ENCODE results near the gene NAP1L4. TPM values are rescaled to one million over a fixed set of nuclear protein-coding genes. Genes with fewer than 3 reads are reported as not detected.

Gene NAP1L4
- total and polyA plus RNA-seq, 2 of the 8 experiments (the other 6 are each of a cell fraction or from before 2014, with no cell fraction given) = 75.8 to 194 TPM

DNA sequence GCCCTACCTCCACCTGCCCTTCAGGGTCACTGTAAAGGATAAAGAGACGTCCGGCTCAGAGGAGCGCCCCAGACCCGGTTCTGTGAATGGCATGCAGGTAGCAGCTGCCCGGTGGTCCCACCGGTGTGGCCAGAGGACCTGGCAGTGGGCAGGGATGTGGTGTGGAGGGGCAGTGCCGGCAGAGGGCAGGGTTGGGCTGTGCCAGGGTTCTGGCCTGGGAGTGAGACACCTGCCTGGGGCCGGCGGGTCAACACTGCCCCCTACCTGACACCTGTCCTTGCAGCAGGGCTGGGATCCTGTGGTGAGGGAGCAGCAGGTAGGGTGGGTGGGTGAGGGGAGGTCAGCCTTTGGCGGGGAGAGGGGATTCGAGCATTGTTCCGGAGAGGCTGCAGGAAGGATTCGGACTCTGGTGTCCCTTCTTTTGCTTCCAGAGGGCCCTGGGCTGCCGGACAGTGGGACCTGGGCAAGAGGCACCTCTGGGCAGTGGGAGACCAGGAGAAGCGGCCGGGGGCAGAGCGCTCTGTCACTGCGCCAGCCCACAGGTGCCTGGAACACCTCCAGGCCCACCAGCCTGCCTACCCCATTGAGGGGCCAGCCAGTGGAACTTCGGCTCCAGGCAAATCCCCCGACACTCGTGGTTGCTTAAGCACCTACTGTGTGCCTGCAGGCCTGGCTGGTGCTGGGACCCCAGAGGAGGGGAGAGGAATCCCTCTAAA lies 61.3 kb downstream of the NAP1L4 start (continued):
- TF ChIP-seq, protein P1, sequence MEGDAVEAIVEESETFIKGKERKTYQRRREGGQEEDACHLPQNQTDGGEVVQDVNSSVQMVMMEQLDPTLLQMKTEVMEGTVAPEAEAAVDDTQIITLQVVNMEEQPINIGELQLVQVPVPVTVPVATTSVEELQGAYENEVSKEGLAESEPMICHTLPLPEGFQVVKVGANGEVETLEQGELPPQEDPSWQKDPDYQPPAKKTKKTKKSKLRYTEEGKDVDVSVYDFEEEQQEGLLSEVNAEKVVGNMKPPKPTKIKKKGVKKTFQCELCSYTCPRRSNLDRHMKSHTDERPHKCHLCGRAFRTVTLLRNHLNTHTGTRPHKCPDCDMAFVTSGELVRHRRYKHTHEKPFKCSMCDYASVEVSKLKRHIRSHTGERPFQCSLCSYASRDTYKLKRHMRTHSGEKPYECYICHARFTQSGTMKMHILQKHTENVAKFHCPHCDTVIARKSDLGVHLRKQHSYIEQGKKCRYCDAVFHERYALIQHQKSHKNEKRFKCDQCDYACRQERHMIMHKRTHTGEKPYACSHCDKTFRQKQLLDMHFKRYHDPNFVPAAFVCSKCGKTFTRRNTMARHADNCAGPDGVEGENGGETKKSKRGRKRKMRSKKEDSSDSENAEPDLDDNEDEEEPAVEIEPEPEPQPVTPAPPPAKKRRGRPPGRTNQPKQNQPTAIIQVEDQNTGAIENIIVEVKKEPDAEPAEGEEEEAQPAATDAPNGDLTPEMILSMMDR (IDR thresholded peaks at IDR 0.05; ENCODE audit: control extremely low read depth in 1 of 3, insufficient read depth in 1 of 3, low read depth in 1 of 3, low read length in 3 of 3) = peak in 2 of 3 experiments; percentile 96 to 100; a peak in 3 of 4 replicates
- TF ChIP-seq TCF12 (IDR thresholded peaks at IDR 0.05; ENCODE audit: low read depth, low read length) (peak; percentile 87; the same call in 1 of the 2 replicates), FOSL1 (IDR thresholded peaks at IDR 0.05; ENCODE audit: insufficient read depth, low read depth, low read length) (no peak), YY1 (IDR thresholded peaks at IDR 0.05; ENCODE audit: low read depth, low read length) (peak; percentile 81; the same call in 1 of the 2 replicates), BRCA1 (IDR thresholded peaks at IDR 0.05; ENCODE audit: low read depth, low read length) (no peak), SIN3A (conservative IDR thresholded peaks at IDR 0.05 in 1 of 2, IDR thresholded peaks at IDR 0.05 in 1 of 2; ENCODE audit: low read depth in 1 of 2, low read length in 2 of 2) (0 out of 4 replicates have a peak, but pooled peaks of 1 of the 2 experiments have one; percentile 51), SIX5 (IDR thresholded peaks at IDR 0.05; ENCODE audit: low read depth, low read length) (no peak), KDM1A (IDR thresholded peaks at IDR 0.05; ENCODE audit: borderline replicate concordance, low read length) (no peak), TBP (IDR thresholded peaks at IDR 0.05; ENCODE audit: low read depth, low read length) (no peak; the same call in 1 of the 2 replicates), SRF (IDR thresholded peaks at IDR 0.05; ENCODE audit: low read depth, low read length) (no peak), CREB1 (IDR thresholded peaks at IDR 0.05) (peak; percentile 63; the same call in 1 of the 2 replicates), TAF1 (IDR thresholded peaks at IDR 0.05; ENCODE audit: low read depth, low read length) (0 out of 2 replicates have a peak, but pooled peaks have one; percentile 4), EGR1 (IDR thresholded peaks at IDR 0.05; ENCODE audit: borderline replicate concordance, low read depth, low read length) (no peak), MAFK (IDR thresholded peaks at IDR 0.05; ENCODE audit: low read depth, low read length) (no peak), POLR2AphosphoS5 (IDR thresholded peaks at IDR 0.05; ENCODE audit: low read depth, low read length) (peak; percentile 36; the same call in 1 of the 2 replicates), CTBP2 (IDR thresholded peaks at IDR 0.05; ENCODE audit: borderline replicate concordance, insufficient read depth, insufficient read length, low read length) (no peak), CHD2 (IDR thresholded peaks at IDR 0.05; ENCODE audit: low read length) (peak; percentile 56; the same call in 1 of the 2 replicates), RBBP5 (IDR thresholded peaks at IDR 0.05; ENCODE audit: borderline replicate concordance, low read depth, low read length) (no peak), GABPA (IDR thresholded peaks at IDR 0.05; ENCODE audit: borderline replicate concordance, insufficient read depth, low read length) (0 out of 2 replicates have a peak, but pooled peaks have one; percentile 27)
- TF ChIP-seq, protein P2, sequence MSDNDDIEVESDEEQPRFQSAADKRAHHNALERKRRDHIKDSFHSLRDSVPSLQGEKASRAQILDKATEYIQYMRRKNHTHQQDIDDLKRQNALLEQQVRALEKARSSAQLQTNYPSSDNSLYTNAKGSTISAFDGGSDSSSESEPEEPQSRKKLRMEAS (IDR thresholded peaks at IDR 0.05) = peak; percentile 78

Data from H1 (cell line).